ENCODE measurements around the gene SPATS2L.

Gene SPATS2L

DNA sequence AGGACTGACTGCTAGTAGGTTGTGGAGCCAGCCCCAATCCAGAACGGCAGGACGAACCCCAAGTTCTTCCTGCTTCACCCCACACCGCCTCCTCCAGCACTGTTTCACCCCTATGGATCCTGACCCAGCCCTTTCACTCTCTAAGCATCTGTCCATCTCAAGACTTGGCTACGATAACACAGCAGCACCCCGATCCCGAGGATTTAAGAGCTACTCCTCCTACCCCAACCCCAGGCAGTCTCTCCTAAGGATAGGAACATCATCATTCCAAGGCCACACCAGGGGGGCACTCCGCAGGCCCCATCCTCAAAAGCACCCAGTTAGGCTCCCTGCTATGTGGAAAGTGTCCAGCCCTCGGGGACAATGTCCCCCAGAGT is 202.7 kb downstream of the SPATS2L start:
- no peaks in the 10 kb centered on the region for H3K36me3 ChIP-seq (replicated peaks; ENCODE audit: insufficient read depth, low read length)
- no peak for DNase-seq

DNA sequence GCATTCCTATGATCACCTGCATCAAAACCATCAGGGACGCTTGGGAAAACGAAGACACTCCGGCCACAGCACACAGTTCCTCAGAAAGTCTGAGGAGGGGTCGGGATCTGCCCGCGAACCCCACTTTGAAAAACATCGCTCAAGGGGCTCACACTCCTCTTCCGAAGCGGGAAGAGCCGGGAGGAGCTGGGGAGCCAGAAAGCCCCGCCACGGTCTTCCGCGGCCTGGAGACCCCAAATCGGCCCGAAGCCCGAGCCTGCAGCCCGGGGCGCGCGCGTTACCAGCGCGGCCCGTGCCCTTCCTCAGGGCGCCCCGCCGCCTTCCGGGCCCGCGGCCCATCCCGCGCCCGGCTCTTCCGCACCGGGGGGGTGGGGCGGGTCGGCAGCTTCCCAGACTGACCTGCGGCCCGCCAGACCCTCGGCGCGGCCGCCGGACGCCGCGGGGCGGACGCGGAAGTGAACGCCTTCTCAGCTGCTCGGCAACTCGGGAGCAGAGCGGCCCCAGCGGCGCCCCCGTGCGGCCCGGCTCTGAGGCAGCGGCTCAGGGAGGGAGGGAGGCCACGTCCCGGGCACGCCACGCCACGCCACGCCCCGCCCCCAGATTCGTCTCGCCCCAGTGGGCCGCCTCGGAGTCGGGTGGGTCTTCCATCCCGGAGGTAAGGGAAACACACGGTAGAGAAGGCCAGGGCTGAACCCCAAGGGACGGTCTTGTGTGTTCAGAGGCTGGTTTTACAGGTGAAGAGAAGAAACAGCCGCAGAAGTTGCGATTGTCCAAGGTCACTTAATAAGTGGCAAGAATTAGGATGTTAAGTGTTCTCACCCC is 203.3 kb downstream of the SPATS2L start, which contains the start of gene KCTD18:
Gene KCTD18, minus strand, starts transcription at position 457 of the 822 bp plus-strand sequence. CDS start 3,052 bp downstream, outside the sequence.
- H3K36me3 ChIP-seq (replicated peaks; ENCODE audit: insufficient read depth, low read length) = no peaks in the 10 kb centered on the region
- no peaks in the 10 kb centered on the region; the same call in 1 of the 2 replicates for H3F3A ChIP-seq (ENCODE audit: insufficient read depth, low read length)
- TF ChIP-seq, protein P1, sequence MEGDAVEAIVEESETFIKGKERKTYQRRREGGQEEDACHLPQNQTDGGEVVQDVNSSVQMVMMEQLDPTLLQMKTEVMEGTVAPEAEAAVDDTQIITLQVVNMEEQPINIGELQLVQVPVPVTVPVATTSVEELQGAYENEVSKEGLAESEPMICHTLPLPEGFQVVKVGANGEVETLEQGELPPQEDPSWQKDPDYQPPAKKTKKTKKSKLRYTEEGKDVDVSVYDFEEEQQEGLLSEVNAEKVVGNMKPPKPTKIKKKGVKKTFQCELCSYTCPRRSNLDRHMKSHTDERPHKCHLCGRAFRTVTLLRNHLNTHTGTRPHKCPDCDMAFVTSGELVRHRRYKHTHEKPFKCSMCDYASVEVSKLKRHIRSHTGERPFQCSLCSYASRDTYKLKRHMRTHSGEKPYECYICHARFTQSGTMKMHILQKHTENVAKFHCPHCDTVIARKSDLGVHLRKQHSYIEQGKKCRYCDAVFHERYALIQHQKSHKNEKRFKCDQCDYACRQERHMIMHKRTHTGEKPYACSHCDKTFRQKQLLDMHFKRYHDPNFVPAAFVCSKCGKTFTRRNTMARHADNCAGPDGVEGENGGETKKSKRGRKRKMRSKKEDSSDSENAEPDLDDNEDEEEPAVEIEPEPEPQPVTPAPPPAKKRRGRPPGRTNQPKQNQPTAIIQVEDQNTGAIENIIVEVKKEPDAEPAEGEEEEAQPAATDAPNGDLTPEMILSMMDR (IDR thresholded peaks at IDR 0.05; ENCODE audit: low read length) = peak; percentile 75
- TF ChIP-seq EZH2phosphoT487 (IDR thresholded peaks at IDR 0.05; ENCODE audit: low read length) (no peak), EZH2 (optimal IDR thresholded peaks at IDR 0.05; ENCODE audit: low read depth, low read length) (no peak)
- H3K4me1 ChIP-seq (ENCODE audit: low read length) = peaks cover 8% of the 10 kb centered on the region
- H3K27me3 ChIP-seq (replicated peaks; ENCODE audit: insufficient read depth, low read length) = no peaks in the 10 kb centered on the region
- peak within 1 kb of the TSS; percentile 20; the same call in 1 of the 2 replicates for H3K27ac ChIP-seq (ENCODE audit: low read length)
- DNase-seq = peak; percentile 92
- H3K4me3 ChIP-seq (ENCODE audit: low read length) = peak within 1 kb of the TSS; percentile 85
- H3K9me3 ChIP-seq (replicated peaks; ENCODE audit: insufficient read depth, low read length) = no peaks in the 10 kb centered on the region
- peaks cover 6% of the 10 kb centered on the region for H3K79me2 ChIP-seq (ENCODE audit: low read length)
- peak within 1 kb of the TSS; percentile 93 for H3K4me2 ChIP-seq (ENCODE audit: low read depth, low read length)
- peak within 1 kb of the TSS; percentile 93 for H2AFZ ChIP-seq (ENCODE audit: low read length)
- no peaks in the 10 kb centered on the region for H4K20me1 ChIP-seq (ENCODE audit: insufficient read depth, low read length)
- peak within 1 kb of the TSS; percentile 89 for H3K9ac ChIP-seq (ENCODE audit: low read length)
- no peaks in the 10 kb centered on the region for H3K9me2 ChIP-seq (replicated peaks; ENCODE audit: insufficient read depth, low read length)

More for the DNA sequence above, 202.7 kb downstream of the SPATS2L start:
- Histone ChIP-seq H2AFZ (ENCODE audit: low read length) (peak overlapping the region; percentile 91), H3K4me1 (ENCODE audit: low read length) (peaks cover 6% of the 10 kb centered on the region), H4K20me1 (ENCODE audit: insufficient read depth, low read length) (no peaks in the 10 kb centered on the region), H3K27ac (ENCODE audit: low read length) (peak overlapping the region; percentile 20; the same call in 1 of the 2 replicates), H3K4me3 (ENCODE audit: low read length) (peak overlapping the region; percentile 85), H3K79me2 (ENCODE audit: low read length) (peaks cover 6% of the 10 kb centered on the region), H3F3A (ENCODE audit: insufficient read depth, low read length) (no peaks in the 10 kb centered on the region; the same call in 1 of the 2 replicates), H3K9me2 (replicated peaks; ENCODE audit: insufficient read depth, low read length) (no peaks in the 10 kb centered on the region), H3K9ac (ENCODE audit: low read length) (peak overlapping the region; percentile 89), H3K4me2 (ENCODE audit: low read depth, low read length) (peak overlapping the region; percentile 93), H3K27me3 (replicated peaks; ENCODE audit: insufficient read depth, low read length) (no peaks in the 10 kb centered on the region), H3K9me3 (replicated peaks; ENCODE audit: insufficient read depth, low read length) (no peaks in the 10 kb centered on the region)
- TF ChIP-seq EZH2 (optimal IDR thresholded peaks at IDR 0.05; ENCODE audit: low read depth, low read length) (no peak), EZH2phosphoT487 (IDR thresholded peaks at IDR 0.05; ENCODE audit: low read length) (no peak)
- TF ChIP-seq, protein P1 (IDR thresholded peaks at IDR 0.05; ENCODE audit: low read length) = no peak

DNA sequence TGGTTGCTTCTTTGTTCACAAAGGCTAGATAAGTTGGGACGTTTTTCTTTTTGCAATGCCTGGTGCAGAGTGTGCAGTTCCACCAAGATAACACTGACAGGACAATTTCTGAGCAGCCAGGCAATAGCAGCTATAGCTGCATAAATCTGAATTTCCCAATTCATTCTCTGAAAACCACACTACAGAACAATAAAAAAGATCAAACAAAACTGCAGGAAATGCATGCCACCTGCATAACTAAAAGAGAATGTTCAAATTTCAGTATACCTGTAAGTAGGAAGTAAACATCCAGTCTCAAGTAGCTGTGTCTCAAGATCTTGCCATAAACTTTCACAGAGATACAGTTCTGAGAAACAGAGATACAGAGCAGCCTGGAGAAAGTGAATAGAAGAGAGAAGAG is 208.7 kb downstream of the SPATS2L start:
- H3K27me3 ChIP-seq (replicated peaks; ENCODE audit: insufficient read depth, low read length) = no peaks in the 10 kb centered on the region

More for the DNA sequence above, 208.7 kb downstream of the SPATS2L start:
- no peaks in the 10 kb centered on the region for H3K36me3 ChIP-seq (replicated peaks; ENCODE audit: insufficient read depth, low read length)
- no peak overlapping the region for H3K27ac ChIP-seq (ENCODE audit: low read length)
- H4K20me1 ChIP-seq (ENCODE audit: insufficient read depth, low read length) = no peaks in the 10 kb centered on the region
- no peak overlapping the region for H2AFZ ChIP-seq (ENCODE audit: low read length)
- no peaks in the 10 kb centered on the region for H3K9me2 ChIP-seq (replicated peaks; ENCODE audit: insufficient read depth, low read length)
- TF ChIP-seq EZH2phosphoT487 (IDR thresholded peaks at IDR 0.05; ENCODE audit: low read length) (no peak), EZH2 (optimal IDR thresholded peaks at IDR 0.05; ENCODE audit: low read depth, low read length) (no peak)
- TF ChIP-seq, protein P1 (IDR thresholded peaks at IDR 0.05; ENCODE audit: low read length) = no peak
- peaks cover 10% of the 10 kb centered on the region for H3K4me1 ChIP-seq (ENCODE audit: low read length)
- no peaks in the 10 kb centered on the region for H3K9me3 ChIP-seq (replicated peaks; ENCODE audit: insufficient read depth, low read length)
- no peak overlapping the region for H3K9ac ChIP-seq (ENCODE audit: low read length)
- no peaks in the 10 kb centered on the region for H3K79me2 ChIP-seq (ENCODE audit: low read length)
- H3F3A ChIP-seq (ENCODE audit: insufficient read depth, low read length) = no peaks in the 10 kb centered on the region
- peak; percentile 7 for DNase-seq
- no peak overlapping the region for H3K4me2 ChIP-seq (ENCODE audit: low read depth, low read length)
- H3K4me3 ChIP-seq (ENCODE audit: low read length) = no peak overlapping the region

Measured in MM.1S (cell line).